ENCODE results near the gene TMEM132D. TPM values are rescaled to one million over a fixed set of nuclear protein-coding genes. Genes with fewer than 3 reads are reported as not detected.

The TMEM132D gene
- total and polyA plus RNA-seq, 2 of the 8 experiments (the other 6 are each of a cell fraction or from before 2014, with no cell fraction given): 3.5 to 10.1 TPM

- TF ChIP-seq GTF2F1 (IDR thresholded peaks at IDR 0.05; ENCODE audit: borderline replicate concordance, low read depth, low read length) (no peak), USF2 (IDR thresholded peaks at IDR 0.05; ENCODE audit: low read length) (no peak)
Observed at GRCh38 chr12:129036135-129036534, 867.7 kb downstream of the TMEM132D start (continued).

Measured in H1 (cell line).